IPS DF 4.7 (cell line): ENCODE results near the gene MRPL52.
"Not testable (repeated sequence)": the region's sequence is repeated elsewhere in the genome, so short reads cannot be mapped to it uniquely, and the experiment has no call there.

Experiments
- DNase-seq: peaks from one replicate; pipeline ENCODE4 v3.0.0-alpha.2; 2013; ENCODE audit warnings: low spot score; ENCODE audit errors: extremely low read depth

Gene MRPL52

GRCh38 chr14:22808388-22809209 is 21.1 kb upstream of the MRPL52 start:
- DNase-seq, result no peak

DNA sequence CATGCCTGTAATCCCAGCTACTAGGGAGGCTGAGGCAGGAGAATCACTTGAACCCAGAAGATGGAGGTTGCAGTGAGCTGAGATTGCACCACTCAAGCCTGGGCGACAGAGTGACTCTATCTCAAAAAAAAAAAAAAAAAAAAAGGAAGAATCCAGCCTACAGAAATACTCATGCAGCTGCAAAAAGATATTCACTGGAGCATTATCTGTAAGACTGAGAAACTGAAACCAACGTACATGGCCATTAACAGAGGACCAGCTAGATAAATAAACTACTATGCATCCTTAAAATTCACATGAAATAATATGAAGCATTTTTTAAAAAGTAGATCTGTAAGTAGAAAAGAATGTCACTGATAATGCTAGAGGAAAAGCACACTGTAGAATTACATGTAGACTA is 18.0 kb upstream of the MRPL52 start:
- no peak for DNase-seq

DNA sequence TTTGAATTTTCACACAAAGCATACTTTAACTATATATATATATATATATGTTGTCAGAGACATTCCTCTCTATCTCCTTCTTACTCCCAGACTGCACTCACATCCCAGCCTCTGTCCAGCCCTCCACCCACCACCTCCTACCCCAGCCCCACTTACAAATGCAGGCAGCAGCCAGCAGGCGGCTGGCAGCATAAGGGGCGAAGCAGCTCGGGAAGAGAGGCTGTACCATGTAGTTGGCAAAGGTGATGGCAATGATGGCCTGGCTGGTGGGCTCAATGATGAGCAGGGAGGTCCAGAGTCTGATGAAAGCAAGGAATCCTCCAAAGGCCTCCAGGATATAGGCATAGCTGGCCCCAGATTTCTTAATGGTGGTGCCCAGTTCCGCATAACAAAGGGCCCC is 16.9 kb upstream of the MRPL52 start:
- DNase-seq, result no peak

- DNase-seq, result no peak
These were observed 16.5 kb upstream of the MRPL52 start for GRCh38 chr14:22813145-22813544.

DNA sequence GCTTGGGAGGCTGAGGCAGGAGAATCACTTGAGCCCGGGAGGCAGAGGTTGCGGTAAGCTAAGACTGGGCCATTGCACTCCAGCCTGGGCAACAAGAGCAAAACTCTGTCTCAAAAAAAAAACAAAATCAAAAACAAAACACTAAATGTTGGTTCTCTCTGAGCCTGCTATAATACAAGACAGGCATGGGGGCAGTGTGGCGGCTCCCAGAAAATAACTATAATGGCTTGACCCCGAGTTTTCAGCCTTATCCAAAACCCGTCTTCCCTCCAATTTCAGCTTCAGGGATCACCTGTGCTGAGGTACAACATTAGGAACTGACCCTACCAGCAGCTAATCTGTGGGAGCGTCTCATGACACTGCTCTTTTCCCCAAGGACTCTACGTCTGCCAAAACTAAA is 15.3 kb upstream of the MRPL52 start:
- DNase-seq, result no peak

- DNase-seq, result no peak
These were observed 14.6 kb upstream of the MRPL52 start, which contains the start of gene SLC7A7 for GRCh38 chr14:22814941-22815713. Gene SLC7A7, minus strand, starts transcription at chr14:22815435. Its CDS starts 2,037 bp downstream, at chr14:22813398.

- no peak for DNase-seq
These were observed 10.3 kb upstream of the MRPL52 start for GRCh38 chr14:22819151-22819988.

DNA sequence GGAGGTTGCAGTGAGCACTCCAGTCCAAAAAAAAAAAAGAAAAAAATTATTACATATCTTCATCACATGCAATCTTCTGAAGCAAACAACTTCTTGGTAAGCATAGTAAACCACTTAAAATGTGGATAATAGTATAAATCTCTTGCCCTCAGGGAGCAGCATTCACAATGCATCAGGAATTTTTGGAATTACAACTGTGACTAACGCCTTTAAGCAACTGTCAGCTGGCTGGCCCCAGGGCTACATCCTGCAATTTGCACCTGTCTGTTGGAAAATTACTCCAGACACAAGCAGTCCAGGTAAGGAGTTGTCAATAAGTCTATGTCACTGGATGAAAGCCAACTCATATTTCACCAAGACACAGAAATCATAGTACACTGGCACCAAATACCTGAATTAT is 9.0 kb upstream of the MRPL52 start:
- DNase-seq, result no peak

- DNase-seq, result no peak
These were observed 8.3 kb upstream of the MRPL52 start for GRCh38 chr14:22821193-22822015.

DNA sequence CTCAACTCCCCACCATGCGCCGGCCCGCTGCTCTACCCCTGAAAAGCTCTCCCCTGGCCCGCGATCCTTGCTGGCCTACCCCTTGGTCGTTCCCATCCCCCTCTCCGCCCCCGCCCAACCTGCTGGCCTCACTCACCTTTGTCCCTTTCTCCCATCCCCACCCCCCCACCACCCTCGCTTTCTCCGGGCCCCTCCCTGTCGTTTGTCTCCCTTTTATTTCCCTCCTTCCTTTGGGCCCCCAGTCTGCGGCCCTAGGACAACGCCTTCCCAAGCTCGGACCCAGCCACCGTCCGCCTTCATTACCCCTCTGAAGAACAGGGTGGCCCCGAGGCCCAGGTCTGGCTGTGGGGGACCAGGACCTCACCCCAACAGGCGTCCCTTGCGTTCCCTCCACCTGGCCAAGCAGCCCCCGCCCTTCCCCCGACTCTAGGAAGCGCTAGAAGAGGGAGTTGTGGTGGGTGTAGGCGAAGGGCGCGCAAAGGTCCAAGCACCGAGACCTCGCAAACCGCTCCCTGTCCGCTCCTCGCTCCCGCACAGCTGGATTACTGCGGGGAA is 7.6 kb upstream of the MRPL52 start:
- no peak for DNase-seq

DNA sequence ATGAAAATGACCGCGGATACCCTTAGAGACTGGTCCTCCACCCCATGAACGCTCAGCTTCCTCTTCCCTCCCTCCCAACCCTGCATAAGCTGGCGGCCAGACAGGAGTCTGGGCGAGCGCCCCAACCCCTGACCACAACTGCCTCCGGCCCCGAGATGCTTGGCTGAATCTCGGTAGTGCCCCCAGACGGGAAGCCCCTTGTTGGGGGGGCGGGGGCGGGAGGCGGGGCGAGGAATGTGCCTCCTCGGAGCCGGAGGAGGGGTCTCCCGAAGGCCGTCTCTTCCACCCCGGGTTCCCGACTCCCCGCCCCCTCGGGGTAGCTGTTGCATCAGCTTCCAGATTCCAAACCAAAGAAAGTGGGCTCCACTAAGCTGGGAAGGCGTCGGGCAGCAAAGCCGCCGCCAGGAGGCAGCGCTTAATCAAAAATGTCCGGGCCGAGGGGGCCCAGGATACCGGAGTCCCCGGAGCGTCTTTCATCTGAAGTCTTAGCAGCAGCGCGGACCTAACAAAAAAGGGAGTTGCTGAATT is 7.1 kb upstream of the MRPL52 start:
- no peak for DNase-seq

- no peak for DNase-seq
These were observed 4.9 kb upstream of the MRPL52 start for GRCh38 chr14:22824711-22825359.

DNA sequence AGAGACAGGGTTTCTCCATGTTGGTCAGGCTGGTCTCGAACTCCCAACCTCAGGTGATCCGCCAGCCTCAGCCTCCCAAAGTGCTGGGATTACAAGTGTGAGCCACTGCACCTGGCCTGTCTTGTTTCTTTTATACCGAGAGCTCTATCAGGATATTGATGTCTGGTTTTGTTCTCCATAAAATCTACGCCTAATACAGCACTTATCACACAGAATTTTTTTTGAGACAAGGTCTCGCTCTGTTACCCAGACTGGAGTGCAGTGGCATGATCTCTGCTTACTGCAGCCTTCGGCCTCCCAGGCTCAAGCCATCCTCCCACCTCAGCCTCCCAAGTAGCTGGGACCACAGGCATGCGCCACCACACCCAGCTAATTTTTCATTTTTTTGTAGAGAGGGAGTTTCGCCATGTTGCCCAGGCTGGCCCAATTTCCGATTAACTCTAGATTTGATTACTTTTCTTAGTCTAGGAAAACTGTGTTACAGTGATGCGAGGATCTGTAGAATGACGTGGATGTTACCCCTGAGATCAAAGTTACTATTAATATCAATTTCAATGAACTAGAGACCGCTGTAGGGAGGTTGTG is 519 bp upstream of the MRPL52 start:
- not testable (repeated sequence) for DNase-seq

GRCh38 chr14:22830443-22831010 is 840 bp downstream of the MRPL52 start:
- no peak for DNase-seq

DNA sequence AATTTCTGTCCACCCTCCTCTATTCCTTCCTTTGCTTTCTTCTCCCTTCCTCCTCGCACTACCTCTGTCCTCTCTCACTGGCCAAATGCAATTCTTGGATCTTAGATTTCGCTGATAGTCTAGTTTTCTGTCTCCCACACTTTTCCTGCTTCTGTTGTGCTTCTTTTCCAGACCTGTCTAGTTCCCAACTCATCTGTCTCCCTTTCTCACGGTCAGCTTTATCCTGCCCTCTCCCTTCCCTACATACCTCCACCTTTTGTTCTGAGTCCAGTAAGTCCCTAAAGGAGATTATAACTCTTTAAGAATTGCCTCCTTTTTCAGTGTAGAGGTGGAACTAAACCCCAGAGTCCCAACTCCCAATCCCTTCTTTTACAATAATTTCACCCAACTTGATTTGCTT is 5.8 kb downstream of the MRPL52 start:
- DNase-seq, result no peak

- no peak for DNase-seq
These were observed 6.8 kb downstream of the MRPL52 start, which contains the start of gene MMP14 for GRCh38 chr14:22836301-22837113. Gene MMP14, plus strand, starts transcription at chr14:22836585. Its CDS starts 233 bp downstream, at chr14:22836818.

GRCh38 chr14:22837114-22837749 is 7.5 kb downstream of the MRPL52 start:
- no peak for DNase-seq
